HG03558 (cell line): Measurements from ENCODE around the gene KIF1B.
A peak's percentile ranks its signal among the peaks of the same experiment; 100 is the strongest.

Experiments used
- ATAC-seq: cut with Tn5 transposase; IDR thresholded peaks from one replicate; pipeline ENCODE4 v1.9.1; 2021; ENCODE audit warnings: moderate number of reproducible peaks; ENCODE audit not compliant: unreplicated experiment; ENCODE audit errors: extremely low read depth

Gene KIF1B, protein sequence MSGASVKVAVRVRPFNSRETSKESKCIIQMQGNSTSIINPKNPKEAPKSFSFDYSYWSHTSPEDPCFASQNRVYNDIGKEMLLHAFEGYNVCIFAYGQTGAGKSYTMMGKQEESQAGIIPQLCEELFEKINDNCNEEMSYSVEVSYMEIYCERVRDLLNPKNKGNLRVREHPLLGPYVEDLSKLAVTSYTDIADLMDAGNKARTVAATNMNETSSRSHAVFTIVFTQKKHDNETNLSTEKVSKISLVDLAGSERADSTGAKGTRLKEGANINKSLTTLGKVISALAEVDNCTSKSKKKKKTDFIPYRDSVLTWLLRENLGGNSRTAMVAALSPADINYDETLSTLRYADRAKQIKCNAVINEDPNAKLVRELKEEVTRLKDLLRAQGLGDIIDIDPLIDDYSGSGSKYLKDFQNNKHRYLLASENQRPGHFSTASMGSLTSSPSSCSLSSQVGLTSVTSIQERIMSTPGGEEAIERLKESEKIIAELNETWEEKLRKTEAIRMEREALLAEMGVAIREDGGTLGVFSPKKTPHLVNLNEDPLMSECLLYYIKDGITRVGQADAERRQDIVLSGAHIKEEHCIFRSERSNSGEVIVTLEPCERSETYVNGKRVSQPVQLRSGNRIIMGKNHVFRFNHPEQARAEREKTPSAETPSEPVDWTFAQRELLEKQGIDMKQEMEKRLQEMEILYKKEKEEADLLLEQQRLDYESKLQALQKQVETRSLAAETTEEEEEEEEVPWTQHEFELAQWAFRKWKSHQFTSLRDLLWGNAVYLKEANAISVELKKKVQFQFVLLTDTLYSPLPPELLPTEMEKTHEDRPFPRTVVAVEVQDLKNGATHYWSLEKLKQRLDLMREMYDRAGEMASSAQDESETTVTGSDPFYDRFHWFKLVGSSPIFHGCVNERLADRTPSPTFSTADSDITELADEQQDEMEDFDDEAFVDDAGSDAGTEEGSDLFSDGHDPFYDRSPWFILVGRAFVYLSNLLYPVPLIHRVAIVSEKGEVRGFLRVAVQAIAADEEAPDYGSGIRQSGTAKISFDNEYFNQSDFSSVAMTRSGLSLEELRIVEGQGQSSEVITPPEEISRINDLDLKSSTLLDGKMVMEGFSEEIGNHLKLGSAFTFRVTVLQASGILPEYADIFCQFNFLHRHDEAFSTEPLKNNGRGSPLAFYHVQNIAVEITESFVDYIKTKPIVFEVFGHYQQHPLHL (N-terminal part only)

DNA sequence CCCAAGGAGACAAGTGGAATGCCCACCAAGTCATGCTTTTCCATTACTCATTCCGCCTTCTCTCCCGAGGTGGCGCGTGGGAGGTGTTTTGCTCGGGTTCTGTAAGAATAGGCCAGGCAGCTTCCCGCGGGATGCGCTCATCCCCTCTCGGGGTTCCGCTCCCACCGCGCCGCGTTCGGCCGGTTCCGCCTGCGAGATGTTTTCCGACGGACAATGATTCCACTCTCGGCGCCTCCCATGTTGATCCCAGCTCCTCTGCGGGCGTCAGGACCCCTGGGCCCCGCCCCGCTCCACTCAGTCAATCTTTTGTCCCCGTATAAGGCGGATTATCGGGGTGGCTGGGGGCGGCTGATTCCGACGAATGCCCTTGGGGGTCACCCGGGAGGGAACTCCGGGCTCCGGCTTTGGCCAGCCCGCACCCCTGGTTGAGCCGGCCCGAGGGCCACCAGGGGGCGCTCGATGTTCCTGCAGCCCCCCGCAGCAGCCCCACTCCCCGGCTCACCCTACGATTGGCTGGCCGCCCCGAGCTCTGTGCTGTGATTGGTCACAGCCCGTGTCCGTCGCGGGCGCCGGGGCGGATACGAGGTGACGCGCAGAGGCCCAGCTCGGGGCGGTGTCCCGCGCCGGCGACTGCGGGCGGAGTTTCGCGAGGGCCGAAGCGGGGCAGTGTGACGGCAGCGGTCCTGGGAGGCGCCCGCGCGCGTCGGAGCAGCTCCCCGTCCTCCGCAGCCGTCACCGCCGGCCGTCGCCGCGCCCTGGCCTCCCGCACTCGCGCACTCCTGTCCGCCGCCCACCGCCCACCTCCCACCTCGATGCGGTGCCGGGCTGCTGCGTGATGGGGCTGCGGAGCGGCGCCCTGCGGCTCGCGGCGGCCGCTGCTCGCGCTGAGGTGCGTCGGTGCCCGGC lies at the start of gene KIF1B:
Gene KIF1B, plus strand, starts transcription at position 666 of the 906 bp plus-strand sequence. CDS start 21,759 bp downstream, outside the sequence.
- ATAC-seq: peak; percentile 91

DNA sequence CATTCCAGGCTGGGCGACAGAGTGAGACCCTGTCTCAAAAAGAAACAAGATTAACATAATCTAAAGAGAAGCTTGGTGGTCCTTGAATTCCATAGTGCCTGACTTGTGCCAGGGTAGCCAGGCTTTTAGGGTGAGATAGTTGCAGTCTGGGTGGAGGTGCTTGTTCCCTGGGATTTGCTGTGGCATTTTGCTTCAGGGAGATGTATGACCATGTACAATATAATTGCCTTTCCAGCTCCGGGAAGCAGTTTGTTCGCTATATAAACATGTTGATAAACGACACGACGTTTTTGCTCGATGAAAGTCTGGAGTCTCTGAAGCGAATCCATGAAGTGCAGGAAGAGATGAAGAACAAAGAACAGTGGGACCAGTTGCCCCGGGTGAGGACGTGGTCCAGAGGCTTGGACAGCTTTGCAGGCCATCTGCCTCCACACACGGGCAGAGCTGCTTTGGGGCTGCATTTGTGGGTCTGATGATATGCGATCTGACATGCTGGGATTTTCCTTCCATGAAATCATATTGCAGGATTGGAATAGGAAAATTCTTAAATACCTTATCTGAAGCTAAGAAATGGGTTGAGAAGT lies 49.4 kb upstream of the KIF1B start:
- ATAC-seq: no peak

- no peak for ATAC-seq
These were observed 48.7 kb upstream of the KIF1B start for GRCh38 chr1:10161541-10162290.

GRCh38 chr1:10168912-10169514 lies 41.4 kb upstream of the KIF1B start:
- ATAC-seq: no peak

GRCh38 chr1:10170239-10170574 lies 40.2 kb upstream of the KIF1B start:
- ATAC-seq: no peak

- ATAC-seq: no peak
These were observed 39.1 kb upstream of the KIF1B start for GRCh38 chr1:10171105-10171767.

DNA sequence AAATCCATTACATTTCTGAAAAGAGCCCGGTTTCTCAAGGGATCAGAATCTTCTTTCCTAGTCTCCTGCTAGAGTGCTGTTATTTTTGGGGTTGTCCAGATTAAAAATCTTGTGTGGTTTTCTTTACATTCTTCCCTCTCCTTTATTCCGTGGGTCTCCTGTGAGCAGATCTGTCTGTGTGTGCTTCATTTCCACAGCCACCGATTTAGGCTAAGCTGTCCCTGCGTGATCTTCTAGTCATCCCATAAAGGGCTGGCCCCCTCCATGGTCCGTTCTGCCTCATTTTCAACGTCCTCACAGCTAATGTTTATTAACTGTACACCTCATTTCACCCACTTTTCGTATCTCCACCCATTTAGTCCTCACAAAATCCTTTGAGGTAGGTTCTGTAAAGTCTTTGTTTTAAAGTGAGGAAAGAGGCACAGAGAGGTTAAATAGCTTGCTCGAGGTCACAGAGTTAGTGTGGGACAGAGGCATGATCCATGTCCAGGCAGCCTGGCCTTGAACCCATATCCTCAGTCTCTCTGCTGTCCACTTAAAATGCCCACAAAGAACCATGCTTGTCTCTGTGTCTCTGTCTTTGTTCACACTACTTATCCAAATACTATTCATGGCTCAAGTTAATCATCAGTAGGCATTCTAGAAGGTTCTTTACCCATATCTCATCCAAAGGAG lies 38.2 kb upstream of the KIF1B start:
- ATAC-seq: no peak

GRCh38 chr1:10173582-10173981 lies 36.8 kb upstream of the KIF1B start:
- no peak for ATAC-seq

- ATAC-seq: no peak
These were observed 32.5 kb upstream of the KIF1B start for GRCh38 chr1:10177876-10178275.

- no peak for ATAC-seq
These were observed 31.6 kb upstream of the KIF1B start for GRCh38 chr1:10178597-10179405.

- ATAC-seq: no peak
These were observed 30.8 kb upstream of the KIF1B start for GRCh38 chr1:10179406-10180091.

- no peak for ATAC-seq
These were observed 29.2 kb upstream of the KIF1B start for GRCh38 chr1:10181154-10181553.

DNA sequence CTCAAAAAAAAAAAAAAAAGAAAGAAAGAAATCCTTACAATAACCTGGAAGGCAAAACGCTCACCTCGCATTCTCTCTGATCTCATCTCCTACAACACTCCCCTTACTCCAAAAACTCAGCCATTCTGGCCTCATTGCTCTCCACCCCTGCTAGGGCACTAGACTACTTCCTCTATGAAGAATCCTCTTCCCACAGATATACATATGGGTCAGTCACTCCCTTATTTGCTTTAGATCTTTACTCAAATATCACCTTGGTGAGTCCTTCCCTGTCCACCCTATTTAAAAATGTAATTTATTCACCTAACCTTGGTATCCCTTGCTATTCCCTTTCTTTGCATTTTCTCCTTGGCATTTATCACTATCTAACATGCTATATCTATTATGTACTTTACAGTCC lies 24.6 kb upstream of the KIF1B start:
- no peak for ATAC-seq

GRCh38 chr1:10186331-10187025 lies 23.9 kb upstream of the KIF1B start:
- no peak for ATAC-seq

DNA sequence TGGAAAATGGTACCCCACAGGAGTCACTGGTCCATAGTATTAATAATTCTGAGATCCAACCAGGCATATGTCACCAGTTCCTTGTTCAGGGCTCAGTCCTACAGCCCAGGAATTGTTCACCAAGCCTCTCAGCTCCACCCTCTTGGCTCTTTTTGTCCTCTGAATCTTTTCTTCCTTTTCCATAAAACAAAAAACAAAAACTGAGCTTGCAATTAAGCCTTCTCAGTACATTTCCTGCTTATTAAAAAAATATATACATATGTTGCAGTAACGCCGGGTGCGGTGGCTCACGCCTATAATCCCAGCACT lies 23.4 kb upstream of the KIF1B start:
- no peak for ATAC-seq
